Uterus (tissue), 4 donors: ENCODE data around the gene KLK11. TPM values are rescaled to one million over a fixed set of nuclear protein-coding genes. Genes with fewer than 3 reads are reported as not detected.

Experiments
- DNase-seq, 2 donors: peaks; one replicate each; pipeline ENCODE4 v3.0.0-alpha.2; 2019 to 2020
- H3K27ac ChIP-seq, 2 donors: fragments of 200-600 bp; sonication (generic); 1 replicate in 1 of 2; 2 replicates in 1 of 2; pipeline ENCODE4 v1.5.1; 2016 to 2018
- H3K27me3 ChIP-seq, 2 donors: fragments of 200-600 bp; sonication (generic); one replicate each; pipeline ENCODE4 v1.5.1; 2018 to 2019; ENCODE audit warnings: control low read depth in 1 of 2
- H3K36me3 ChIP-seq, 2 donors: fragments of 200-600 bp; sonication (generic); one replicate each; pipeline ENCODE4 v1.5.1; 2019; ENCODE audit warnings: control low read depth in 1 of 2
- H3K4me1 ChIP-seq, 2 donors: fragments of 200-600 bp; sonication (generic); one replicate each; pipeline ENCODE4 v1.5.1; 2018 to 2019; ENCODE audit warnings: control low read depth in 1 of 2
- H3K4me3 ChIP-seq, 2 donors: fragments of 200-600 bp; sonication (generic); 1 replicate in 1 of 2; 2 replicates in 1 of 2; pipeline ENCODE4 v1.5.1; 2018 to 2019; ENCODE audit warnings: mild to moderate bottlenecking in 1 of 2
- H3K9me3 ChIP-seq, 2 donors: fragments of 200-600 bp; sonication (generic); one replicate each; pipeline ENCODE4 v1.5.1; 2019; ENCODE audit warnings: control low read depth in 1 of 2
- CTCF ChIP-seq, 4 experiments: fragments of 200-600 bp in 2 of 4; fragments of 450-650 bp in 2 of 4; sonication (generic) in 2 of 4; IDR thresholded peaks; one replicate each; pipeline ENCODE4 v1.5.1; 2016 to 2019; ENCODE audit warnings: antibody characterized with exemption in 4 of 4, mild to moderate bottlenecking in 2 of 4, moderate library complexity in 1 of 4
- POLR2A ChIP-seq, 2 donors: fragments of 450-650 bp; IDR thresholded peaks; one replicate each; pipeline ENCODE4 v1.6.1; 2016; ENCODE audit warnings: antibody characterized with exemption in 2 of 2, mild to moderate bottlenecking in 1 of 2, moderate library complexity in 1 of 2
- intact Hi-C: fragments of 100-400 bp; cut with DNase I; formaldehyde crosslinking; loops from one replicate; pipeline ENCODE4 v1.15.1; 2023; ENCODE audit warnings: low total_unique reads
- total RNA-seq, 4 donors: library from RNA; depleted of rRNA in 3 of 4; stranded (reverse); fragments of >200 nt in 3 of 4; gene quantifications; one replicate each; pipeline versions ENCODE4 v1.1.0 to v1.2.4, GENCODE V29; 2014 to 2023
- donor health status: DM: yes; HTN: yes; CAD: no.

Gene KLK11
- total RNA-seq, 4 donors from 2014 or later: 1.3 to 2.0 TPM; not detected in 2

- peaks cover 0 to 4% of the 10 kb centered on the region in 2 donors for H3K27me3 ChIP-seq
- no peak for DNase-seq
- no peaks in the 10 kb centered on the region for H3K4me1 ChIP-seq
- no peaks in the 10 kb centered on the region for H3K36me3 ChIP-seq
- H3K27ac ChIP-seq: no peak overlapping the region
- intact Hi-C loops: no loop called here
- no peak overlapping the region for H3K4me3 ChIP-seq
- no peaks in the 10 kb centered on the region for H3K9me3 ChIP-seq
- no peak for TF ChIP-seq CTCF (IDR thresholded peaks at IDR 0.05)
- no peak for TF ChIP-seq POLR2A (IDR thresholded peaks at IDR 0.05)
These were observed 44.7 kb downstream of the KLK11 start for GRCh38 chr19:50981587-50982146.

GRCh38 chr19:50980208-50980607 lies 46.2 kb downstream of the KLK11 start:
- H3K27me3 ChIP-seq: peaks cover 0 to 4% of the 10 kb centered on the region in 2 donors
- no peak overlapping the region for H3K27ac ChIP-seq
- DNase-seq: no peak
- no peak overlapping the region for H3K4me3 ChIP-seq
- H3K9me3 ChIP-seq: no peaks in the 10 kb centered on the region
- TF ChIP-seq POLR2A (IDR thresholded peaks at IDR 0.05) (no peak), CTCF (IDR thresholded peaks at IDR 0.05) (no peak)
- intact Hi-C loops: no loop called here
- no peaks in the 10 kb centered on the region for H3K36me3 ChIP-seq
- H3K4me1 ChIP-seq: no peaks in the 10 kb centered on the region

- Histone ChIP-seq H3K4me3 (no peak overlapping the region), H3K9me3 (no peaks in the 10 kb centered on the region), H3K27me3 (peaks cover 0 to 4% of the 10 kb centered on the region in 2 donors), H3K4me1 (no peaks in the 10 kb centered on the region), H3K36me3 (no peaks in the 10 kb centered on the region), H3K27ac (no peak overlapping the region)
- intact Hi-C loops: no loop called here
- DNase-seq: no peak
- TF ChIP-seq POLR2A (IDR thresholded peaks at IDR 0.05) (no peak), CTCF (IDR thresholded peaks at IDR 0.05) (no peak)
These were observed 46.7 kb downstream of the KLK11 start for GRCh38 chr19:50979758-50980157.

GRCh38 chr19:50978772-50979390 lies 47.5 kb downstream of the KLK11 start:
- no peak for DNase-seq
- Histone ChIP-seq H3K27me3 (no peaks in the 10 kb centered on the region), H3K9me3 (no peaks in the 10 kb centered on the region), H3K4me3 (no peak overlapping the region), H3K27ac (no peak overlapping the region), H3K36me3 (no peaks in the 10 kb centered on the region), H3K4me1 (no peaks in the 10 kb centered on the region)
- intact Hi-C loops: no loop called here
- no peak for TF ChIP-seq CTCF (IDR thresholded peaks at IDR 0.05)
- no peak for TF ChIP-seq POLR2A (IDR thresholded peaks at IDR 0.05)

- Histone ChIP-seq H3K9me3 (no peaks in the 10 kb centered on the region), H3K4me1 (no peaks in the 10 kb centered on the region), H3K36me3 (no peaks in the 10 kb centered on the region), H3K4me3 (no peak overlapping the region), H3K27me3 (no peaks in the 10 kb centered on the region), H3K27ac (no peak overlapping the region)
- no peak for DNase-seq
- TF ChIP-seq CTCF (IDR thresholded peaks at IDR 0.05) (no peak), POLR2A (IDR thresholded peaks at IDR 0.05) (no peak)
- intact Hi-C loops: no loop called here
These were observed 48.8 kb downstream of the KLK11 start for GRCh38 chr19:50977626-50978025.
